Measurements from ENCODE around the gene ACVRL1.

The ACVRL1 gene

DNA sequence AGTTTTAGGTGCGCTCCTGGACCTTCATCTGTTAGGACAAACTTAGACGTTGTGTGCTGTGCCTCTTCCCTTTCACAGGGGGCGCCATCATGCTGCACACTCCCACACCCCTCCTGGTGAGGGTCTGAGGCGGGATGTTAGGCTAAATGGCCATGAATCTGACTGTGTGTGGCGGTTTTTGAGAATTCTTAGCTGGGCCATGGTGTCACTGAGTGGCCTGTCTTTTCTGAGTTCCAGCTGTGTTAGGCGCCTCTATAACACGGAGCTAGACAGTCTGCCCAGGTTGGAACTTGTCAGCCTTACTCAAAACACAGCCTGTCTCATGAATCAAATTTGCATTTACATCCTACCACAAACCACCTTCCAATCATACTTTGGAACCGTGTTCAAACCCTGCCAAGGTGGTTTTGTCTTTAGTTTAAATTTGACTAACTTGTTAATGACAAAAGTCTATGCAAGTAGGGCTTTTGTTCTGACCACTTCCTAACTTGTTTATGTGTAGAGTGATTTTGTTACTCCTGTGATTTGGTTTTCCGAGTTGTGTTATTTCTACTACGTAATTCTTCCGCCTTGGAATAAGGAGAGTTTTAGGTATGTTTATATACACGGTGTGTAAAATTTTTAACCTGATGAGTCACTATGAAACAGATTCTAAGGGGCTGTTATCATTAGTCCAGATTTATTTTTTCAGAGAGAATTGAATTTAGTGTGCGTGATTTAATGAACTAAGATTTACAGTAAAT, 63.8 kb downstream of the ACVRL1 start:
- DNase-seq = no peak

DNA sequence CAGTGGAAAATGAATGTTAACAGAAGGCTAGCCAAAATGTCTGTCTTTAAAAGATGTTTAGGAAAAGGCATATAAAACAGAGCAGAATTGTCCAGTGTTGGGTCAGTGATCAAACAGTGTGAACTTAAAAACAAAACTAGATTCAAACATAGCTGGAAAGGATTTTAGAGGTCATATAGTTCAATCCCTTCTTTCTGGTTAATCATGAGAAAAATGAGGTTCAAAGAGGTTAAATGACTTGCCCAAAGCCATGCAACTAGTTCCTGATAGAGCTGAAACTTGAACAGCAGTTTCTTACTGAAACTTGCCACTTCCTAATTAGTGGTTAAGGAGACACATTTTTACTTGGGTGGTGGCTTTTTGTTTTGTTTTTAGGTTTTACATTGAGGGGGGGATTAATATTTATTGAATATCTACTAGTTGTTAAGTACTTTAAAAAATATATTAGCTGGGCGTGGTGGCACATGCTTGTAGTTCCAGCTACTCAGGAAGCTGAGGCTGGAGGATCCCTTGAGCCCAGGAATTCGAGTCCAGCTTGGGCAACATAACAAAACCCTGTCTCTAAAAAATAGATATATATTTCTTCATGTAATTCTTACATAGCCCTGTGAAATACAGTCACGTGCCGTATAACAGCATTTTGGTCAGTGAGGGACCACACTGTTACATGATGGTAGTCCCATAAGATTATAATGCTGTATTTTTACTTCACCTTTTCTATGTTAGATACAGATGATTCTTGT, 64.5 kb downstream of the ACVRL1 start:
- DNase-seq = no peak

DNA sequence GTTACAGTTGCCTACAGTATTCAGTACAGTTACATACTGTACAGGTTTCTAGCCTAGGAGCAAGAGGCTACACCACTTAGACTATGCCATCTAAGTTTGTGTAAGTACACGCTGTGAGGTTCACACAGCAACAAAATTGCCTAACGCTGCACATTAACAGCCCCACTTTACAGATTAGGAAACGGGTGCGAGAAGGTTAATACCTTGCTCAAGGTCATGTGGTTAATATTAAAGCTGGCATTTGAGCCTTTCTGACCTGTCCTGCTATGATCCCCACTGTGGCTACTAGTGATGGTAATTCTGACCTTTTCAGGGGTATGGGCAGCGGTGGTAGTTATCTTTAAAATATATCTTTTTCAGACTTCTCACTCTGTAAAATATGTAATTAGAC, 65.1 kb downstream of the ACVRL1 start:
- no peak for DNase-seq

DNA sequence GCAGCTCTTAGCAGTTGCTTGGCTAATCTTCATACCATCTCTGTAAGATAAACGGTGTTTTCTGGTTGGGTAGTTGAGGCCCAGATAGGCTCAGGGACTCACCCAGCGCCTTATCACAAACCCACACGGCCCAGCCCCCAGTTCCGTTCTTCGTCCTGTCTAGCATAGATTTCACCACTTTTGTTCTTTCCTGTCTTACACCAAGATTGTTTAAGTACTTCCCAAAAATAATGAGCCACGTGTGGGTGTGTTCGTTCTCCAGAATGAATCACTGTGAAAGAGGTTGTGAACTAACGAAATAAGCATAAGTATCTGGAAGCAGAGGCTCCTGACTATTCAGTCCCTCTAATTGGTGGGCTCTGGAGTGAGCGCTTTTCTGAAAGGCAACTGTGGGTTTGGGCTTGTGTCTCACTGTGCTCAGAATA, 65.6 kb downstream of the ACVRL1 start:
- no peak for DNase-seq

Data from NCI-H446 (cell line).